Heart left ventricle (tissue), 16 donors: ENCODE results near the gene CLDN1. TPM values are rescaled to one million over a fixed set of nuclear protein-coding genes. Genes with fewer than 3 reads are reported as not detected.

ENCODE experiments used
- ATAC-seq, 4 donors: fragments of 200-7000 bp; cut with Tn5 transposase; one replicate each; pipeline ENCODE4 v1.9.1; 2020 to 2022; ENCODE audit warnings: moderate library complexity in 4 of 4, mild to moderate bottlenecking in 3 of 4, moderate number of reproducible peaks in 1 of 4
- DNase-seq, 5 donors: peaks; one replicate each; pipeline ENCODE4 v3.0.0-alpha.2; 2020
- H3K27ac ChIP-seq, 12 donors: fragments of 200-600 bp; sonication (generic) in 4 of 12; one replicate each; pipeline versions ENCODE4 v1.5.0 to v1.8.0; 2016 to 2022; ENCODE audit warnings: mild to moderate bottlenecking in 2 of 12
- H3K27me3 ChIP-seq, 9 donors: fragments of 200-600 bp; sonication (generic) in 2 of 9; one replicate each; pipeline versions ENCODE4 v1.5.1 to v1.8.0; 2016 to 2022; ENCODE audit warnings: mild to moderate bottlenecking in 3 of 9
- H3K36me3 ChIP-seq, 9 donors: fragments of 200-600 bp; sonication (generic) in 2 of 9; one replicate each; pipeline versions ENCODE4 v1.5.0 to v1.8.0; 2018 to 2022; ENCODE audit warnings: mild to moderate bottlenecking in 2 of 9
- H3K4me1 ChIP-seq, 12 donors: fragments of 200-600 bp; sonication (generic) in 4 of 12; one replicate each; pipeline versions ENCODE4 v1.5.0 to v1.8.0; 2016 to 2022; ENCODE audit warnings: mild to moderate bottlenecking in 3 of 12
- H3K4me3 ChIP-seq, 12 donors: fragments of 200-600 bp; sonication (generic) in 4 of 12; one replicate each; pipeline versions ENCODE4 v1.5.0 to v1.8.0; 2017 to 2022; ENCODE audit warnings: mild to moderate bottlenecking in 9 of 12, moderate library complexity in 4 of 12
- H3K9me3 ChIP-seq, 12 donors: fragments of 200-600 bp; sonication (generic) in 4 of 12; one replicate each; pipeline versions ENCODE4 v1.5.0 to v1.8.0; 2016 to 2022; ENCODE audit warnings: mild to moderate bottlenecking in 1 of 12
- CTCF ChIP-seq, 12 donors: fragments of 200-600 bp; sonication (generic) in 4 of 12; IDR thresholded peaks; one replicate each; pipeline versions ENCODE4 v1.5.0 to v1.8.0; 2018 to 2022; ENCODE audit warnings: antibody characterized with exemption in 12 of 12, mild to moderate bottlenecking in 5 of 12
- POLR2A ChIP-seq, 2 donors: fragments of 450-650 bp; IDR thresholded peaks; one replicate each; pipeline ENCODE4 v1.6.1; 2017; ENCODE audit warnings: antibody characterized with exemption in 2 of 2, mild to moderate bottlenecking in 2 of 2, moderate library complexity in 2 of 2
- WGBS, 4 donors: extraction: QIAGEN DNeasy Blood & Tissue Kit in 2 of 4; methylation state at CpG; one replicate each; pipeline versions ENCODE4 v1.1.5 to v1.1.7; 2013 to 2018; 5-methylcytosine and 5-hydroxymethylcytosine counted together
- intact Hi-C, 10 donors: fragments of 100-400 bp; cut with DNase I; formaldehyde crosslinking; loops; one replicate each; pipeline versions ENCODE4 v1.11.1 to v1.14.2; 2022
- polyA plus RNA-seq, 2 donors: library from polyadenylated mRNA; stranded (reverse); fragments of 200-250 nt; gene quantifications; one replicate each; pipeline ENCODE4 v1.2.3, GENCODE V29; 2013
- total RNA-seq, 9 donors: library from RNA; depleted of rRNA in 2 of 9; stranded (reverse); fragments of >200 nt in 2 of 9; fragmentation: NEBNext Ultra II Directional in 3 of 9; extraction: Animal tissue kit (Norgen Biotek cat#: 25700) in 3 of 9; gene quantifications; one replicate each; pipeline versions ENCODE4 v1.1.0 to v1.2.4, GENCODE V29; 2016 to 2023
- donor health status: ischemic (EF 13 %, LVEDD 7.1; RV severe dilation, severe dysfunction).
- donor health status: healthy with polysubstance abuse.
- donor health status: DM: no; HTN: yes; CAD: no.
- donor health status: DM: no; HTN: no; CAD: no.
- donor health status: ischemic (EF 25% LVEDD 6.9; RV normal size, moderate dysfunction).
- donor health status: ischemic (EF 25% LVEDD 5.7; RV mildly dilated, moderate dysfunction).
- donor health status: healthy.
- donor health status: DM: yes; HTN: yes; CAD: no.
- donor health status: ischemic (EF 35%, LVEDD 5.7; RV mildly dilated, moderate dysfunction).
- donor health status: nonischemic (EF 11% LVEDD 7.7; RV severe dilation, severe dysfunction).
- donor health status: DM: yes; HTN: yes; CAD: no.
- donor health status: PGD.
- donor health status: ischemic (EF 29% LVEDD 5.4; RV normal size, mild dysfunction).
- donor health status: nonischemic (EF 23%, LVEDD 6.1; RV moderate dilation, normal function).

Gene CLDN1
- total and polyA plus RNA-seq, 11 donors = 0.11 to 45.0 (median 0.26) TPM; not detected in 3

- Histone ChIP-seq H3K4me1 (peaks cover 0 to 17% (median 11%) of the 10 kb centered on the region in 12 donors), H3K4me3 (no peak overlapping the region), H3K36me3 (no peaks in the 10 kb centered on the region), H3K9me3 (no peaks in the 10 kb centered on the region), H3K27ac (no peak overlapping the region), H3K27me3 (peaks cover 0 to 8% (median 0%) of the 10 kb centered on the region in 9 donors)
- intact Hi-C loops = loop anchor here in 5 of 10 donors (5.0 to 10.0 kb wide), 2 partner anchors 55 to 102 kb away; no protein-coding TSS in a partner anchor
- DNase-seq = peak in 1 of 5 donors; percentile 13
- peak; percentile 73 to 76 (median 74) for ATAC-seq
- TF ChIP-seq POLR2A (IDR thresholded peaks at IDR 0.05) (no peak), CTCF (IDR thresholded peaks at IDR 0.05) (peak in 1 of 12 donors; percentile 30)
- WGBS, 4 donors = 14 to 39% (median 25%) methylated on average over 4 of the region's 4 CpGs
These were observed 4.7 kb upstream of the CLDN1 start for GRCh38 chr3:190326930-190327329.

- Histone ChIP-seq H3K27me3 (peaks cover 0 to 13% (median 0%) of the 10 kb centered on the region in 9 donors), H3K4me3 (no peak overlapping the region), H3K27ac (no peak overlapping the region), H3K36me3 (no peaks in the 10 kb centered on the region), H3K4me1 (peaks cover 0 to 21% (median 13%) of the 10 kb centered on the region in 12 donors), H3K9me3 (no peaks in the 10 kb centered on the region)
- intact Hi-C loops = loop anchor here in 5 of 10 donors (5.0 to 10.0 kb wide), 2 partner anchors 56 to 102 kb away; no protein-coding TSS in a partner anchor
- no peak for ATAC-seq
- DNase-seq = no peak
- no peak for TF ChIP-seq CTCF (IDR thresholded peaks at IDR 0.05)
- TF ChIP-seq POLR2A (IDR thresholded peaks at IDR 0.05) = no peak
- 83 to 91% (median 86%) methylated on average over 4 of the region's 4 CpGs for WGBS, 4 donors
These were observed 4.1 kb upstream of the CLDN1 start for GRCh38 chr3:190326361-190326760.

GRCh38 chr3:190325923-190326322, 3.7 kb upstream of the CLDN1 start:
- Histone ChIP-seq H3K4me3 (no peak overlapping the region), H3K4me1 (peaks cover 0 to 21% (median 13%) of the 10 kb centered on the region in 12 donors), H3K27me3 (peaks cover 0 to 18% (median 0%) of the 10 kb centered on the region in 9 donors), H3K36me3 (no peaks in the 10 kb centered on the region), H3K27ac (no peak overlapping the region), H3K9me3 (no peaks in the 10 kb centered on the region)
- no peak for DNase-seq
- intact Hi-C loops = loop anchor here in 6 of 10 donors (2.0 to 10.0 kb wide), 3 partner anchors 56 to 365 kb away; no protein-coding TSS in a partner anchor
- no peak for ATAC-seq
- TF ChIP-seq POLR2A (IDR thresholded peaks at IDR 0.05) (no peak), CTCF (IDR thresholded peaks at IDR 0.05) (no peak)
- WGBS, 4 donors = 81 to 89% (median 88%) methylated on average over 1 of the region's 1 CpG

- Histone ChIP-seq H3K27ac (no peak overlapping the region), H3K4me1 (peaks cover 0 to 21% (median 13%) of the 10 kb centered on the region in 12 donors), H3K4me3 (peak overlapping the region in 8 of 12 donors; percentile 8 to 72 (median 58)), H3K36me3 (no peaks in the 10 kb centered on the region), H3K9me3 (no peaks in the 10 kb centered on the region), H3K27me3 (peaks cover 0 to 19% (median 0%) of the 10 kb centered on the region in 9 donors)
- intact Hi-C loops = loop anchor here (2.0 to 10.0 kb wide), 7 partner anchors 59 to 362 kb away; no protein-coding TSS in a partner anchor
- WGBS, 4 donors = 44 to 53% (median 50%) methylated on average over 8 of the region's 8 CpGs
- DNase-seq (peak in 1 of 5 donors; percentile 12), ATAC-seq (peak in 2 of 4 donors; percentile 21 to 36)
- TF ChIP-seq CTCF (IDR thresholded peaks at IDR 0.05) (no peak), POLR2A (IDR thresholded peaks at IDR 0.05) (no peak)
These were observed 990 bp upstream of the CLDN1 start for GRCh38 chr3:190323246-190323626.
